Measurements from ENCODE around the gene NFIC. TPM values are rescaled to one million over a fixed set of nuclear protein-coding genes. Genes with fewer than 3 reads are reported as not detected.
A peak's percentile ranks its signal among the peaks of the same experiment; 100 is the strongest.

NFIC gene
- total and polyA plus RNA-seq, 4 experiments from 2014 or later, result 1.9 to 30.9 (median 24.6) TPM

DNA sequence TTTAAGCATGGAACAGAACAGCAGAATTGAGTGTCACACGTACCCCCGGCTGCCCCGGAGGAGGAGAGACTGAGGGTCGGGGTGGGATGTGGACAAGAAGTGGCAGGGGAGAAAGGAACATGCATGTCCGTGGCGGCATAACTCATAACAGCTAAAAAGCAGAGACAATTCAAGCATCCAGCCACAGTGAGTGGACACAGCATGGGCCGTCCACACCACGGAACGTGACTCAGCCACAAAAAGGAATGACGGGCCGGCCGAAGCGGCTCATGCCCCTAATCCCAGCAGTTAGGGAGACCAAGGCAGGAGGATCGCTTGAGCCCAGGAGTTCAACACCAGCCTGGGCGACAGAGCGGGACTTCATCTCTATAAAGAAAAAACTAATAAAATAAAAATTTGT lies 126.5 kb downstream of the NFIC start:
- H3K4me1 ChIP-seq (ENCODE audit: insufficient read depth, low read length), result peaks cover 10% of the 10 kb centered on the region
- H3K27me3 ChIP-seq (ENCODE audit: insufficient read depth, low read length), result no peaks in the 10 kb centered on the region
- H3K36me3 ChIP-seq (ENCODE audit: insufficient read depth, low read length), result peaks cover 22% of the 10 kb centered on the region
- no peak for DNase-seq
- POLR2A ChIA-PET (ENCODE audit: partially characterized antibody), result no interaction called here
- H3K4me3 Mint-ChIP-seq, result no peak overlapping the region
- no peak overlapping the region for H3K4me3 ChIP-seq (ENCODE audit: low read length in 2 of 2)
- no peak overlapping the region for H3K27ac ChIP-seq (ENCODE audit: low read depth, low read length)
- H3K27ac Mint-ChIP-seq, result peak overlapping the region in 1 of 7 donors; percentile 27
- H3K27me3 Mint-ChIP-seq, result no peaks in the 10 kb centered on the region
- peaks cover 0 to 2% (median 0%) of the 10 kb centered on the region in 8 donors for H3K9me3 Mint-ChIP-seq
- intact Hi-C loops (cut with micrococcal nuclease), result no loop called here
- no peaks in the 10 kb centered on the region for H3K9me3 ChIP-seq (ENCODE audit: control insufficient read depth in 1 of 2, low read length in 2 of 2)
- CTCF ChIA-PET (ENCODE audit: partially characterized antibody), result no interaction called here
- H3K36me3 Mint-ChIP-seq, result peaks cover 17 to 35% of the 10 kb centered on the region in 2 donors
- peaks cover under 1 to 8% (median 6%) of the 10 kb centered on the region in 4 donors for H3K4me1 Mint-ChIP-seq

DNA sequence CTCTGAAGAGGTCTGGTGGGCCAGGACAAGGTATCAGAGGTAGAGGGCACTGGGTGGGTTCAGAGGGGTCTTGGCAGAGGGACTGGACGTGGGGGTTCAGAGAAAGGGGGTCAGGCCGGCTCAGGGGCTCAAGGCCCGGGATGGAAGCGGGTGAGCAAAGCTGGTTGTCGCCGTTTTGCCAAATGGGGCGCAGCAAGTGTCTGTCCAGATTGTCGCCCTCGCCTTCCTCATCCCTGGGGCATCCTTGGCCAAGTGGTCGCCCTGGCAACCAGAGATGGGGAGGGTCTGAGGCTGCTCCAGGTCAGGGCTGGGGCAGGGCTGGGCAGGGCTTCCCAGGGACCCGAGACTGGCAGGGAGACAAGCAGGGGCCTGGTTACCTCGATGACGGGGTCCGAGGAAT lies 127.3 kb downstream of the NFIC start:
- H3K36me3 ChIP-seq (ENCODE audit: insufficient read depth, low read length), result peaks cover 22% of the 10 kb centered on the region
- ChIA-PET CTCF (ENCODE audit: partially characterized antibody) (interaction anchor here (1.5 kb wide), 1 partner anchor 8 kb away, joined by 12 read pairs; no protein-coding TSS in a partner anchor), POLR2A (ENCODE audit: partially characterized antibody) (no interaction called here)
- Mint-ChIP-seq H3K27me3 (no peaks in the 10 kb centered on the region), H3K36me3 (peaks cover 17 to 33% of the 10 kb centered on the region in 2 donors), H3K4me1 (peaks cover 2 to 13% (median 7%) of the 10 kb centered on the region in 4 donors), H3K4me3 (no peak overlapping the region), H3K27ac (peak overlapping the region in 2 of 7 donors; percentile 38 to 70), H3K9me3 (peaks cover 0 to 2% (median 0%) of the 10 kb centered on the region in 8 donors)
- DNase-seq, result no peak
- peaks cover 11% of the 10 kb centered on the region for H3K4me1 ChIP-seq (ENCODE audit: insufficient read depth, low read length)
- no peak overlapping the region for H3K27ac ChIP-seq (ENCODE audit: low read depth, low read length)
- no peaks in the 10 kb centered on the region for H3K9me3 ChIP-seq (ENCODE audit: control insufficient read depth in 1 of 2, low read length in 2 of 2)
- intact Hi-C loops (cut with micrococcal nuclease), result no loop called here
- no peaks in the 10 kb centered on the region for H3K27me3 ChIP-seq (ENCODE audit: insufficient read depth, low read length)
- H3K4me3 ChIP-seq (ENCODE audit: low read length in 2 of 2), result no peak overlapping the region

DNA sequence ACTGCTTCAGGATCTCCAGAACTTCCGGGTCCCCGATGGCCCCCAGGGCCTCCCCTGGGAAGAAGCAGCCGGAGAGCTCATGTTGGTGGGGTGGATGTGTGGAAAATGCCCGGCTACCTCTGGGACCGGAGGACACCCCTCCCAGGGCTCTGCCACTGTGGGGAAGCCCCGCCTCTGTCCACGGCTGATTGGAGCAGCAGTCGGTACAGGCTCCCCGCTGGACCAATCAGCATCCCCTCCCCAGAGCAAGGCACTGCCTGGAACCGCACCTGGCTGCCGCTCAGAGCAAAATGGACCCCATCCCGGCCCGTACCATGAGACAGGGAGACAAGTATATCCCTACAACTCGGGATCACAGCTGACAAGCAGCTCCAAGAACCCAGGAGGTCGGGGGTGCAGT lies 127.7 kb downstream of the NFIC start:
- peaks cover 22% of the 10 kb centered on the region for H3K36me3 ChIP-seq (ENCODE audit: insufficient read depth, low read length)
- DNase-seq, result peak in 3 of 5 donors; percentile 16 to 32 (median 21)

DNA sequence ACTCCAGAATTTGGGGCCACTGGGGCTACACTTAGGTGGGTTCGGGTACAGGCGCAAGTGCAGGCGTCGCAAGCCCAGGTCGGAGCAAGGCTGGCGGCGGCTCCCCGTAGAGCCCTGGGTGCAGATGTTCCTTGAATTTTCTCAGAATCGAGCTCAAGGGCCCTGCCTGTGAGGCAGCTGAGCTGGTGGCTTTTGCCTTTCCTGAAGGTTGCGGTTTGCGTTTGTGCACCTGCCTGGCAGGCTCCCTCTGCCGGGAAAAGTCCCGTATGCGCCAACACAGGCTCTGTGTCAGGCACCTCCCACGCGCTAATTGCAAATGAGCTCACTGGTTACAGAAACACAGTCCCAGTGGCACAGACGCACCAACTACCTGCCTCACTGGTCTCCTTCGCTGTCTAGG lies 128.2 kb downstream of the NFIC start:
- peaks cover 22% of the 10 kb centered on the region for H3K36me3 ChIP-seq (ENCODE audit: insufficient read depth, low read length)
- no peaks in the 10 kb centered on the region for H3K27me3 ChIP-seq (ENCODE audit: insufficient read depth, low read length)
- peak overlapping the region in 2 of 8 donors; percentile 6 to 17 for H3K4me3 Mint-ChIP-seq
- no peak overlapping the region for H3K4me3 ChIP-seq (ENCODE audit: low read length in 2 of 2)
- no peaks in the 10 kb centered on the region for H3K9me3 ChIP-seq (ENCODE audit: control insufficient read depth in 1 of 2, low read length in 2 of 2)
- H3K27ac ChIP-seq (ENCODE audit: low read depth, low read length), result no peak overlapping the region
- H3K4me1 Mint-ChIP-seq, result peaks cover 6 to 21% (median 11%) of the 10 kb centered on the region in 4 donors
- H3K27ac Mint-ChIP-seq, result peak overlapping the region in 3 of 7 donors; percentile 36 to 68 (median 64)
- intact Hi-C loops (cut with micrococcal nuclease), result no loop called here
- ChIA-PET POLR2A (ENCODE audit: partially characterized antibody) (no interaction called here), CTCF (ENCODE audit: partially characterized antibody) (interaction anchor here (0.5 to 1.5 kb wide), 4 partner anchors 9 to 63 kb away, joined by 3 to 12 read pairs (median 4); no protein-coding TSS in a partner anchor)
- H3K36me3 Mint-ChIP-seq, result peaks cover 20 to 32% of the 10 kb centered on the region in 2 donors
- no peaks in the 10 kb centered on the region for H3K27me3 Mint-ChIP-seq
- H3K9me3 Mint-ChIP-seq, result peaks cover 0 to 2% (median 0%) of the 10 kb centered on the region in 8 donors
- H3K4me1 ChIP-seq (ENCODE audit: insufficient read depth, low read length), result peaks cover 19% of the 10 kb centered on the region
- DNase-seq, result peak in 4 of 5 donors; percentile 27 to 65 (median 37)

More for the DNA sequence above, 127.7 kb downstream of the NFIC start:
- Mint-ChIP-seq H3K4me3 (peak overlapping the region in 3 of 8 donors; percentile 32 to 51 (median 41)), H3K27ac (peak overlapping the region in 1 of 7 donors; percentile 57), H3K27me3 (no peaks in the 10 kb centered on the region), H3K36me3 (peaks cover 18 to 32% of the 10 kb centered on the region in 2 donors), H3K4me1 (peaks cover 4 to 17% (median 9%) of the 10 kb centered on the region in 4 donors), H3K9me3 (peaks cover 0 to 2% (median 0%) of the 10 kb centered on the region in 8 donors)
- Histone ChIP-seq H3K4me1 (ENCODE audit: insufficient read depth, low read length) (peaks cover 14% of the 10 kb centered on the region), H3K9me3 (ENCODE audit: control insufficient read depth in 1 of 2, low read length in 2 of 2) (no peaks in the 10 kb centered on the region), H3K27me3 (ENCODE audit: insufficient read depth, low read length) (no peaks in the 10 kb centered on the region), H3K4me3 (ENCODE audit: low read length in 2 of 2) (no peak overlapping the region), H3K27ac (ENCODE audit: low read depth, low read length) (no peak overlapping the region)
- intact Hi-C loops (cut with micrococcal nuclease), result no loop called here
- ChIA-PET CTCF (ENCODE audit: partially characterized antibody) (interaction anchor here (0.5 to 1.5 kb wide), 4 partner anchors 9 to 63 kb away, joined by 3 to 12 read pairs (median 4); no protein-coding TSS in a partner anchor), POLR2A (ENCODE audit: partially characterized antibody) (no interaction called here)

DNA sequence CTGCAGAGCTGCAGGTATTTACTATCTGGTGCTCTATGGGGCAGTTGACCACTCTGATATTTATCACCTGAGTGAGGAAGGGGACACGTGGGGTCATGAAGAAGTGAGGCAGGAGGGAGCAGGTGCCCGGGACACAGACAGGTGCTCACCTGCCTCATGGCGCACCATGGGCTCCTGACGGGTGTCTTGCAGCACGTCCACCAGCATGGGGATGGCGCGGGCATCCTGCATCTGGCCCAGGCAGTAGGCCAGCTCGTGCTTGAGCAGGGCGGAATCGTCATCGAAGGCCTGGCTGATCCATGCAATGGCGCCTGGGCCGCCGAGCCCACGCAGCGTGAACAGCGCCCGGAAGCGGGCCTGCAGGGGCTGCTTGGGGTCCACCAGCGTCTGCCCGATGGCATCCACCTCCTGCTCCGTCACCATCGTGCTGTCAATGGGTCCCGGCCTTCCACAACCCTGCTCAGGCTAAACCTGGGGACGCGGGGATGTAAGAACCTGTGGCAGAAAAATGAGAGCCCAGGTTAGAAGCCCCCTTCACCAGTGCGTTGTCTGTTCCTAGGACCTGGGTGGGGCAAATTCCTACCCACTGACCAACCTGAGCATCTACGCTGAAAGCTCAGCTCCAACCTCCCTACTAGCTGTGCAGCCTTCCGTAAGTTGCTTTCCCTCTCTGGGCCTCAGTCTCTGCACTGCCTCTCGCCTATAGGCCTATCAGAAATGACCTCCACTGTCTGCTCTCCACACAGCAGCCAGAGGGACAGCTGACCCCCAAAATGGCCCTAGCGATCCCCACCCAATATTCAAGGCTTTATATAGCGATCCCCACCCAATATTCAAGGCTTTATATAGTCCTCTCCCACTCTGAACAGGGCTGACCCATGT lies 130.2 kb downstream of the NFIC start:
- no peak overlapping the region for H3K27ac ChIP-seq (ENCODE audit: low read depth, low read length)
- Mint-ChIP-seq H3K9me3 (peaks cover 0 to 5% (median 0%) of the 10 kb centered on the region in 8 donors), H3K4me3 (peak overlapping the region in 1 of 8 donors; percentile 33), H3K36me3 (peaks cover 20 to 33% of the 10 kb centered on the region in 2 donors), H3K27me3 (no peaks in the 10 kb centered on the region), H3K27ac (peak overlapping the region in 1 of 7 donors; percentile 53), H3K4me1 (peaks cover 14 to 35% (median 19%) of the 10 kb centered on the region in 4 donors)
- no peaks in the 10 kb centered on the region for H3K27me3 ChIP-seq (ENCODE audit: insufficient read depth, low read length)
- peaks cover 18% of the 10 kb centered on the region for H3K36me3 ChIP-seq (ENCODE audit: insufficient read depth, low read length)
- ChIA-PET CTCF (ENCODE audit: partially characterized antibody) (interaction anchor here (6.1 kb wide), 1 partner anchor 11 kb away, joined by 39 read pairs; no protein-coding TSS in a partner anchor), POLR2A (ENCODE audit: partially characterized antibody) (interaction anchor here (1.4 kb wide), 1 partner anchor 8 kb away, joined by 4 read pairs; no protein-coding TSS in a partner anchor)
- H3K4me1 ChIP-seq (ENCODE audit: insufficient read depth, low read length), result peaks cover 31% of the 10 kb centered on the region
- DNase-seq, result peak in 1 of 5 donors; percentile 13
- intact Hi-C loops (cut with micrococcal nuclease), result no loop called here
- no peaks in the 10 kb centered on the region for H3K9me3 ChIP-seq (ENCODE audit: control insufficient read depth in 1 of 2, low read length in 2 of 2)
- no peak overlapping the region for H3K4me3 ChIP-seq (ENCODE audit: low read length in 2 of 2)

DNA sequence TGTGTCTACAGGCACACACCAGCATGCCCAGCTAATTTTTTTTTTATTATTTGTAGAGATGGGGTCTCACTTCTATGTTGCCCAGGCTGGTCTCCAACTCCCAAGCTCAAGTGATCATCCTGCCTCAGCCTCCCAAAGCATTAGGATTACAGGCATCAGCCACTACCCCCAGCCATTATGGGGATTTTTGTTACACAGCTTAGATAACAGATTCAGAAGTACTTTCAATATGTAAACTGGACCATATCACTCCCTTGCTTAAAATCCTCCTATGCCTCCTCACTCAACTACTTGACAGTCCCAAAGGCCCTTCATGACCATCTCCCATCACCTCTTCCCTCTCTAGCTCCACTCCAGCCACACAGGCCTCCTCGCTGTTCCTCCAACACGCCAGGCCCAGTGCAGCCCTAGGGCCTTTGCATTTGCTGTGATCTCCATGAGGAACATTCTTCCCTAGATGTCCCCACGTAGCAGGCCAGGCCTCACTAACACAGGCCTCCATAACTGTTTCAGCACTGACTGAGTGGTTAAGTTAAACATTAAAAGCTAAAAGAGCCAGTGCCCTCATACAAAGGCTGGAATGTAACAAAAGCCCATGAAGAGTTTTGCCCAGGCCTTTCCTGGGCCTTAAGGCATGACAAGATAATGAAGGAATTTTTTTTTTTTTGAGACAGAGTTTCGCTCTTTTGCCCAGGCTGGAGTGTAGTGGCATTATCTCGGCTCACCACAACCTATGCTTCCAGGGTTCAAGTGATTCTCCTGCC lies 131.6 kb downstream of the NFIC start:
- peak overlapping the region in 5 of 8 donors; percentile 4 to 54 (median 26) for H3K4me3 Mint-ChIP-seq
- H3K36me3 Mint-ChIP-seq, result peaks cover 15 to 30% of the 10 kb centered on the region in 2 donors
- intact Hi-C loops (cut with micrococcal nuclease), result no loop called here
- ChIA-PET POLR2A (ENCODE audit: partially characterized antibody) (no interaction called here), CTCF (ENCODE audit: partially characterized antibody) (interaction anchor here (6.1 kb wide), 1 partner anchor 13 kb away, joined by 39 read pairs; no protein-coding TSS in a partner anchor)
- H3K27ac ChIP-seq (ENCODE audit: low read depth, low read length), result no peak overlapping the region
- H3K9me3 Mint-ChIP-seq, result peaks cover 0 to 5% (median 0%) of the 10 kb centered on the region in 8 donors
- H3K9me3 ChIP-seq (ENCODE audit: control insufficient read depth in 1 of 2, low read length in 2 of 2), result no peaks in the 10 kb centered on the region
- H3K36me3 ChIP-seq (ENCODE audit: insufficient read depth, low read length), result peaks cover 18% of the 10 kb centered on the region
- H3K4me1 ChIP-seq (ENCODE audit: insufficient read depth, low read length), result peaks cover 31% of the 10 kb centered on the region
- H3K27me3 ChIP-seq (ENCODE audit: insufficient read depth, low read length), result no peaks in the 10 kb centered on the region
- DNase-seq, result no peak
- no peak overlapping the region for H3K4me3 ChIP-seq (ENCODE audit: low read length in 2 of 2)
- H3K27ac Mint-ChIP-seq, result peak overlapping the region in 4 of 7 donors; percentile 11 to 36 (median 18)
- peaks cover 14 to 35% (median 19%) of the 10 kb centered on the region in 4 donors for H3K4me1 Mint-ChIP-seq
- no peaks in the 10 kb centered on the region for H3K27me3 Mint-ChIP-seq
